Fibroblast of skin of back (primary cell): ENCODE measurements around the gene WDR12. TPM values are rescaled to one million over a fixed set of nuclear protein-coding genes. Genes with fewer than 3 reads are reported as not detected.
"Not testable (repeated sequence)": the region's sequence is repeated elsewhere in the genome, so short reads cannot be mapped to it uniquely, and the experiment has no call there.

Experiments used
- DNase-seq: peaks from one replicate; pipeline ENCODE4 v3.0.0-alpha.2; 2013
- polyA plus RNA-seq, 2 experiments: library from polyadenylated mRNA; unstranded; fragments of 120-200 nt; gene quantifications; one replicate each; pipeline ENCODE4 v1.2.1, GENCODE V29; 2013; ENCODE audit not compliant: insufficient read length in 2 of 2

WDR12 gene
- 64.9 TPM for polyA plus RNA-seq (2013, experiment 1 of 2; ENCODE audit: insufficient read length)
- polyA plus RNA-seq (2013, experiment 2 of 2; ENCODE audit: insufficient read length): 43.2 TPM

GRCh38 chr2:202911512-202912341 lies at the start of gene WDR12, which contains the start of gene CARF:
Gene WDR12, minus strand, starts transcription at chr2:202911673. Its CDS starts 197 bp downstream, at chr2:202911476.
Gene CARF, plus strand, starts transcription at chr2:202912275. Its CDS starts 29,628 bp downstream, at chr2:202941903.
- DNase-seq: peak; percentile 96

DNA sequence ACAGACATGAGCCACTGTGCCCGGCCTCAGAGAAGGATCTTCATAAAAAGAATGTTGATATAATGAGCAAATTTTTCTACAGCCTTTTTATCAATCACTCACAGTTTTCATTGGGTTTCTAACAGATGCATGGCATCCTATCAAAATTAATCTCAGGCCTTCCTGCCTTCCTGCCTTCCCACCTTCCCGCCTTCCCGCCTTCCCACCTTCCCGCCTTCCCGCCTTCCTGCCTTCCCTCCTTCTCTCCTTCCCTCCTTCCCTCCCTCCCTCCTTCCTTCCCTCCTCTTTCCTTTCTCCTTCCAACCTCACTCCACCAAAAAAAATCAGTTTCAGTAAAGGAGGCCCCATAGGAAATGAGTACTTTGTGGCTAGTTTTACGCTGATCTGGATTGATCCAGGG lies 49.1 kb upstream of the WDR12 start:
- no peak for DNase-seq

DNA sequence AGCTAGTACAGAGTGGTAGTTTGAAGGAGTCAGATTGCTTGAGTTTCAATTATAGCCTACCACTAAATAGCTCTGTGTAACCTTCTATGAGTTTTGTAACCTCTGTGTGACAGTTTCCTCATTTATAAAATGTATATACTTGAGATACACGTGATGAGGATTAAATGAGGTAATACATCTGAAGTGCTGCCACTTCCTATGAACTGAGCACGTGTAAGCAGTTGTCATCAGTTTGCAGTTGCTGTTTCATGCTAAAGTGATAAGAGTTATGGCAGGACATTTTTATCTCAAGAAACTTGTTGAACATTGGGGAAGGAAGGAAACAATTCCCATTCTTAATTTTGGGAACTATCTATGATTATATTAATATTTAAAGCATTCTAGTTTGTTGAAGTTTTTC lies 39.1 kb upstream of the WDR12 start:
- DNase-seq: no peak

DNA sequence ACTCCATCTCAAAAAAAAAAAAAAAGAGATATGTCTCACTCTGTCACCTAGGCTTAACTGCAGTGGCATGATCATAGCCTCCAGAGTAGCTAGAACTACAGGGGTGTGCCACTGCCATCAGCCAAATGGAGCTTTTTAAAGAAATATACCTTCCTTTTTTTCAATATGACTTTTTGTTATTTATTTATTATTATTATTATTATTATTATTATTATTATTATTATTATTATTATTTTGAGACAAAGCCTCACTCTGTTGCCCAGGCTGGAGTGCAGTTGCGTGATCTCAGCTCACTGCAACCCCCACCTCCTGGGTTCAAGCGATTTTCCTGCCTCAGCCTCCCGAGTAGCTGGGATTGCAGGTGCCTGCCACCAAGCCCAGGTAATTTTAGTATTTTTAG lies 37.9 kb upstream of the WDR12 start:
- not testable (repeated sequence) for DNase-seq

DNA sequence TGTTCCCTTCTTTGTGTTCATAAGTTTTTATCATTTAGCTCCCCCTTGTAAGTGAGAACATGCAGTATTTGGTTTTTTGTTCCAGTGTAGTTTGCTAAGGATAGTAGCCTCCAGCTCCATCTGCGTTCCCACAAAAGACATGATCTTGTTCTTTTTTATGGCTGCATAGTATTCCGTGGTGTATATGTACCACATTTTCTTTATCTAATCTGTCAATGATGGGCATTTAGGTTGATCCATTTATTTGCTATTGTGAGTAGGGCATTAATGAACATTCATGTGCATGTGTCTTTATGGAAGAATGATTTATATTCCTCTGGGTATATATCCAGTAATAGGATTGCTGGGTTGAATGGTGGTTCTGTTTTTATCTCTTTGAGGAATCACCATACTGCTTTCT lies 34.0 kb upstream of the WDR12 start:
- DNase-seq: no peak

- no peak for DNase-seq
Observed at GRCh38 chr2:202944816-202945215, 33.3 kb upstream of the WDR12 start.

- DNase-seq: peak; percentile 16
Observed at GRCh38 chr2:202944408-202944807, 32.9 kb upstream of the WDR12 start.

DNA sequence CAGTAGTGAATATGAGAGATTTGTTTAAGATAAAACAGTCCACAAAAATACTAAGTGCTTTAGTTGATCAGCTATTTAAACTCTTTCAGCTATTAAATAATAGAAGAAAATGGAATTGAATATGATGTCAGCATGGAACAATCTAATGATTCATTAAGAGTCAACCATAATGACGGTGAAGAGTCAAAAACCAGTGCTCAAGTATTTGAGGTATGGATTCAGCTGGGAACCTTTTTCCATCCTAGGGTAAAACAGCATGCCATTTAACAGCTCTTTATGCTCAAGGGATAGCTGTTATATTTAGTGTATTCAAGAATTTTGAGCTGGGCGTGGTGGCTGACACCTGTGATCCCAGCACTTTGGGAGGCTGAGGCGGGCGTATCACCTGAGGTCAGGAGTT lies 30.3 kb upstream of the WDR12 start:
- DNase-seq: peak; percentile 59

DNA sequence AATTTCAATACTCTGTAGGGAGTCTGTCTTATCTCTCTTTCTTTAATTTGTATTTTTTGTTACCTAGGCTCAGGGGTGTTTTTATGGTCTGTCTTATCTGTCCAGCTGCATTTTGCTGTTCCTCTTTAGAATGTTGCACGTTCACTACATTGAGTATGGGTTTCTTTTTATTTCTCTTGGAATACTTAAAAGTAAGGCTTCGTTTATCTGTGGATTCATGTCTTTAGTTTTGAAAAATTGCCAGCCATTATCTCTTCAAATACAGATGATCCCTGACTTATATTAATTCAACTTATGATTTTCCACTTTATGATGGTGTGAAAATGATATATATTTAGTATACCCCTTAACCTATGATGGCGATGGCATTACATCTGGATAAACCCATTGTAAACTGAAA lies 27.5 kb upstream of the WDR12 start:
- DNase-seq: no peak

DNA sequence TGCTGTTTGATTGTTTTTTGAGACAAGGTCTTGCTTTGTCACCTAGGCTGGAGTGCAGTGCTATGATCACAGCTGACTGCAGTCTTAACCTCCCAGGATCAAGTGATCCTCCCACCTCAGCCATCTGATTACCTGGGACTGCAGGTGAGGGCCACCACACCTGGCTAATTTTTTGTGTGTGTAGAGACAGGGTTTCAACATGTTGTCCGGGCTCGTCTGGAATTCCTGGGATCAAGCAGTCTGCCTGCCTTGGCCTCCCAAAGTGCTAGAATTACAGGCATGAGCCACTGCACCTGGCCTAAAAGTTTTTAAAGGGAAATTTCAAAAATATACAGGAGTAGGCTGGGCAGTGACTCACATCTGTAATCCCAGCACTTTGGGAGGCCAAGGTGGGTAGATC lies 23.0 kb upstream of the WDR12 start:
- DNase-seq: no peak

GRCh38 chr2:202933958-202934357 lies 22.5 kb upstream of the WDR12 start:
- DNase-seq: no peak

GRCh38 chr2:202933139-202933510 lies 21.7 kb upstream of the WDR12 start:
- DNase-seq: no peak

GRCh38 chr2:202932425-202933138 lies 21.1 kb upstream of the WDR12 start:
- peak; percentile 12 for DNase-seq

DNA sequence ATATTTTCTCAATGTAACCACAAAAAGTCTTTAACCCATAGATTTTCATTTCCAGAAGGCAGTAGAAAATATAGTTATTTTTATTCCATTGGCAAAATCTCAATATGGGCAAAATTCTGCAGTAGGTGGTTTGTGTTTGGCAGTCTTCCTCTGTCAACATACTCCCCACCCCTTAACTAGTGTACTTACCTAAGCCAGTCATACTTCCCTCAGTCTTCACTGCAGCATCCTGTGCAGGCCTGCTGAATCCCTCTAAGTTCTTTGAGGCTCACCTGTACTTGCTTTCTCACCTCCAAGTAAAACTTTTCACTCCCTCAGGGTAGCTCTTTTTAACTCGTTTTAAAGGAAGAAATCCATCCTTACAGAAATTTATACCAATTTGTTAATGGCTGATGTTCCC lies 7.4 kb upstream of the WDR12 start:
- DNase-seq: no peak

DNA sequence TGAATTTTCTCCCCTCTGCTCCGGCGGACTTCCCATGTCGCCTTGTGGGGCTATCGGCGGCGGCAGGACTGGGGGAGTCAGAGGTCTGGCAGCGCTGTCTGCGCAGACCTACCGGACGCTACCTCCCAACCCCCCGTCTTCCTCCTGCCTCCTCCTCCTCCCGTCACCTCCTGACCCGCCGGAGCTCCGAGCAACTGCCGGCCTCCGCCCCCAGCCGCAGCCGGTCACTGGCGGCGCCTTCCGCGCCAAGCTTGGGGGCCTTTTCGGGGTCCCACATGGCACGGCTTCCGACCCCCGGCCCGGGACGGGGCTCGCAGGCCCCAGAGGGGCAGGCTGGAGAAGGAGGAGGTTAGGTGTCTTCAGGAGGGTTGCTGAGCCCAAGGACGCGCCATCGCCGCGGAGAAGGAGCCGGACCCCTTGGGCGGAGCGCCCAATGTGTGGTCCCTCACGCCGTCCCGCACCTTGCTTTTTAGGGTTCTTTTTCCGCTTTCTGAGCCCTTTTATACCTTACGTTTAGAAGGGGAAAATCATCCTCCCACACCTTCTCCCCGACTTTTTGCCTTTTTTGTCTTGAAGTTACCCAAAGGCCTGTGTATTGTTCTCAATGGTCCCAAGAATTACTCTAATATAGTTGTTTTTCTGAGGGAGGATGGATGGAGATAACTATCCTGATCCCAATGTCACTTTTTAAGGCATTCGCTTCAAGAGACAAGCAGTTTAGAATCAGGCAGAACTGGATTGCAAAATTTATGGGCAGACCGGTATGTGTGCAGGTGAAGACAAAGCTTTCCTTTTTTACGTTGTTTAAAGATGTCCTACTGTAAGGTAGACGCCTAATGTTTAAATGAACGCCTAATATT lies 1.1 kb upstream of the WDR12 start:
- not testable (repeated sequence) for DNase-seq

GRCh38 chr2:202911203-202911511 lies 316 bp downstream of the WDR12 start:
- DNase-seq: no peak

GRCh38 chr2:202910698-202911097 lies 775 bp downstream of the WDR12 start:
- DNase-seq: no peak

DNA sequence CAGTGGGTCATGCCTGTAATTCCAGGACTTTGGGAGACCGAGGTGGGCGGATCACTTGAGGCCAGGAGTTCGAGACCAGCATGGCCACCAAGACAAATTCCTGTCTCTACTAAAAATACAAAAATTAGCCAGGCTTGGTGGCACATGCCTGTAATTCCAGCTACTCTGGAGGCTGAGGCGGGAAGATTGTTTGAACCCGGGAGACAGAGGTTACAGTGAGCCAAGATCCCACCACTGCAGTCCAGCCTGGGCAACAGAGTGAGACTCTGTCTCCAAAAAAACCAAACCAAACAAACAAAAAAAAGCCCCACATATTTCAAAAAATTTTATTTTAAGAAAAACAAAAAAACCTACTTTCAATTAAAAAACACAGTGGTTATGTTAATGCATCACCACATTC lies 1.2 kb downstream of the WDR12 start:
- DNase-seq: not testable (repeated sequence)

- DNase-seq: no peak
Observed at GRCh38 chr2:202909394-202910192, 1.9 kb downstream of the WDR12 start.

- no peak for DNase-seq
Observed at GRCh38 chr2:202908186-202908585, 3.3 kb downstream of the WDR12 start.

DNA sequence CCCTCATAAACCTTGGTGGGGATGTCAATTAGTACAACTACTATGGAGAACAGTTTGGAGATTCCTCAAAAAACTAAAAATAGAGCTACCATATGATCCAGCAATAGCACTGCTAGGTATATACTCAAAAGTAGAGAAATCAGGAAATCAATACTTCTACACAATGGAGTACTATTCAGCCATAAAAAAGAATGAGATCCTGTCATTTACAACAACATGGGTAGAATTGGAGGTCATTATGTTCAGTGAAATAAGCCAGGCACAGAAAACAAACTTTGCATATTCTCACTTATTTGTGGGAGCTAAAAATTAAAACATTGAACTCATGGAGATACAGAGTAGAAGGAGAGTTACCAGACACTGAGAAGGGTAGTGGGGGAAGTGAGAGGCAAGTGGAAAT lies 6.0 kb downstream of the WDR12 start:
- DNase-seq: not testable (repeated sequence)

GRCh38 chr2:202885190-202885589 lies 26.3 kb downstream of the WDR12 start:
- no peak for DNase-seq
